CD14-positive monocyte (primary cell): ENCODE results near the gene SRP9. TPM values are rescaled to one million over a fixed set of nuclear protein-coding genes. Genes with fewer than 3 reads are reported as not detected.
A peak's percentile ranks its signal among the peaks of the same experiment; 100 is the strongest.

Source experiments
- DNase-seq, 3 donors: peaks; one replicate each; pipeline ENCODE4 v3.0.0-alpha.2; 2011 to 2022
- H2AFZ ChIP-seq: 2 replicates; pipeline ENCODE4 v1.6.0; 2012; ENCODE audit warnings: mild to moderate bottlenecking, low read depth, low read length, inconsistent platforms; ENCODE audit not compliant: insufficient read depth, poor library complexity, severe bottlenecking
- H3K27ac ChIP-seq, 2 donors: 1 replicate in 1 of 2; 2 replicates in 1 of 2; pipeline ENCODE4 v1.5.1; 2012 to 2013; ENCODE audit warnings: low read length in 2 of 2, control low read depth in 1 of 2, inconsistent platforms in 1 of 2, low read depth in 1 of 2, mild to moderate bottlenecking in 1 of 2
- H3K27me3 ChIP-seq, 2 donors: one replicate each; pipeline versions ENCODE4 v1.6.0 to v1.6.1; 2011 to 2013; ENCODE audit warnings: low read length in 2 of 2; ENCODE audit not compliant: control insufficient read depth in 2 of 2, insufficient read depth in 2 of 2
- H3K36me3 ChIP-seq, 2 donors: replicated peaks in 1 of 2; 1 replicate in 1 of 2; 2 replicates in 1 of 2; pipeline versions ENCODE4 v1.5.1 to v1.6.1; 2012 to 2013; ENCODE audit warnings: low read length in 2 of 2, control low read depth in 1 of 2, inconsistent platforms in 1 of 2, mild to moderate bottlenecking in 1 of 2; ENCODE audit not compliant: insufficient read depth in 2 of 2, control insufficient read depth in 1 of 2
- H3K4me1 ChIP-seq, 2 donors: 1 replicate in 1 of 2; 2 replicates in 1 of 2; pipeline versions ENCODE4 v1.5.1 to v1.6.1; 2012 to 2013; ENCODE audit warnings: low read length in 2 of 2, control low read depth in 1 of 2, inconsistent platforms in 1 of 2, mild to moderate bottlenecking in 1 of 2, moderate library complexity in 1 of 2; ENCODE audit not compliant: insufficient read depth in 2 of 2, control insufficient read depth in 1 of 2
- H3K4me2 ChIP-seq: replicated peaks from 2 replicates; pipeline ENCODE3; 2012; ENCODE audit warnings: low read length, moderate library complexity, mild to moderate bottlenecking; ENCODE audit not compliant: poor library complexity, severe bottlenecking; ENCODE audit errors: extremely low read depth
- H3K4me3 ChIP-seq, 3 experiments: fragments of 200-600 bp in 1 of 3; sonication (generic) in 1 of 3; replicated peaks in 1 of 3; 1 replicate in 2 of 3; 2 replicates in 1 of 3; pipeline ENCODE4 v1.5.1; 2011 to 2013; ENCODE audit warnings: low read length in 3 of 3, mild to moderate bottlenecking in 3 of 3, control low read depth in 2 of 3, low read depth in 2 of 3, inconsistent platforms in 1 of 3, moderate library complexity in 1 of 3
- H3K79me2 ChIP-seq: 2 replicates; pipeline ENCODE4 v1.6.0; 2012; ENCODE audit warnings: mild to moderate bottlenecking, control low read depth, inconsistent platforms, low read length, moderate library complexity; ENCODE audit not compliant: insufficient read depth
- H3K9ac ChIP-seq: 2 replicates; pipeline ENCODE4 v1.6.0; 2017; ENCODE audit warnings: low read length, mild to moderate bottlenecking; ENCODE audit not compliant: insufficient read depth, poor library complexity, severe bottlenecking
- H3K9me3 ChIP-seq, 2 donors: replicated peaks in 1 of 2; 1 replicate in 1 of 2; 2 replicates in 1 of 2; pipeline versions ENCODE4 v1.5.1 to v1.6.1; 2012 to 2013; ENCODE audit warnings: low read length in 2 of 2, control low read depth in 1 of 2; ENCODE audit not compliant: control insufficient read depth in 1 of 2, insufficient read depth in 1 of 2
- H4K20me1 ChIP-seq: 2 replicates; pipeline ENCODE4 v1.6.0; 2012; ENCODE audit warnings: mild to moderate bottlenecking, low read length, control low read depth, moderate library complexity; ENCODE audit not compliant: insufficient read depth
- H3K27ac Mint-ChIP-seq, 7 donors: one replicate each; pipeline ENCODE4 v1.8.0; 2020; ENCODE audit warnings: mild to moderate bottlenecking in 7 of 7, mixed read lengths in 7 of 7, moderate library complexity in 6 of 7, inconsistent platforms in 2 of 7
- H3K27me3 Mint-ChIP-seq, 3 donors: one replicate each; pipeline ENCODE4 v1.8.0; 2021 to 2022; ENCODE audit warnings: low read depth in 3 of 3, mild to moderate bottlenecking in 3 of 3, mixed read lengths in 3 of 3, moderate library complexity in 3 of 3, inconsistent platforms in 1 of 3
- H3K36me3 Mint-ChIP-seq, 2 donors: one replicate each; pipeline ENCODE4 v1.8.0; 2020; ENCODE audit warnings: mixed read lengths in 2 of 2, inconsistent platforms in 1 of 2, mild to moderate bottlenecking in 1 of 2
- H3K4me1 Mint-ChIP-seq: one replicate; pipeline ENCODE4 v1.8.0; 2020; ENCODE audit warnings: mild to moderate bottlenecking, mixed read lengths
- H3K4me3 Mint-ChIP-seq, 2 donors: one replicate each; pipeline ENCODE4 v1.8.0; 2020; ENCODE audit warnings: mild to moderate bottlenecking in 2 of 2, mixed read lengths in 2 of 2, moderate library complexity in 1 of 2
- H3K9me3 Mint-ChIP-seq, 7 donors: one replicate each; pipeline ENCODE4 v1.8.0; 2020 to 2022; ENCODE audit warnings: mixed read lengths in 7 of 7, mild to moderate bottlenecking in 6 of 7, moderate library complexity in 6 of 7, inconsistent platforms in 2 of 7
- CTCF ChIP-seq: fragments of 200-600 bp; IDR thresholded peaks from one replicate; pipeline ENCODE4 v1.8.0; 2022; ENCODE audit warnings: antibody characterized with exemption, mild to moderate bottlenecking
- WGBS: methylation state at CpG from one replicate; pipeline ENCODE4 v1.1.5; 2013; ENCODE audit warnings: missing lambda C conversion rate; ENCODE audit not compliant: insufficient coverage; 5-methylcytosine and 5-hydroxymethylcytosine counted together
- intact Hi-C, 2 donors: fragments of 100-400 bp; cut with micrococcal nuclease; formaldehyde crosslinking; loops; one replicate each; pipeline versions ENCODE4 v1.15.0 to v1.15.1; 2023
- polyA plus RNA-seq, 3 donors: library from polyadenylated mRNA; depleted of rRNA in 1 of 3; unstranded in 2 of 3; stranded (reverse) in 1 of 3; fragments of 300-500 nt in 2 of 3; fragments of >200 nt in 1 of 3; fragmentation: Illumina TruSeq in 2 of 3; gene quantifications; 1 replicate in 2 of 3; 2 replicates in 1 of 3; pipeline ENCODE4 v1.2.3, GENCODE V29; 2012 to 2021

SRP9 gene
- polyA plus RNA-seq, 3 donors: 89.5 to 329 (median 281) TPM

DNA sequence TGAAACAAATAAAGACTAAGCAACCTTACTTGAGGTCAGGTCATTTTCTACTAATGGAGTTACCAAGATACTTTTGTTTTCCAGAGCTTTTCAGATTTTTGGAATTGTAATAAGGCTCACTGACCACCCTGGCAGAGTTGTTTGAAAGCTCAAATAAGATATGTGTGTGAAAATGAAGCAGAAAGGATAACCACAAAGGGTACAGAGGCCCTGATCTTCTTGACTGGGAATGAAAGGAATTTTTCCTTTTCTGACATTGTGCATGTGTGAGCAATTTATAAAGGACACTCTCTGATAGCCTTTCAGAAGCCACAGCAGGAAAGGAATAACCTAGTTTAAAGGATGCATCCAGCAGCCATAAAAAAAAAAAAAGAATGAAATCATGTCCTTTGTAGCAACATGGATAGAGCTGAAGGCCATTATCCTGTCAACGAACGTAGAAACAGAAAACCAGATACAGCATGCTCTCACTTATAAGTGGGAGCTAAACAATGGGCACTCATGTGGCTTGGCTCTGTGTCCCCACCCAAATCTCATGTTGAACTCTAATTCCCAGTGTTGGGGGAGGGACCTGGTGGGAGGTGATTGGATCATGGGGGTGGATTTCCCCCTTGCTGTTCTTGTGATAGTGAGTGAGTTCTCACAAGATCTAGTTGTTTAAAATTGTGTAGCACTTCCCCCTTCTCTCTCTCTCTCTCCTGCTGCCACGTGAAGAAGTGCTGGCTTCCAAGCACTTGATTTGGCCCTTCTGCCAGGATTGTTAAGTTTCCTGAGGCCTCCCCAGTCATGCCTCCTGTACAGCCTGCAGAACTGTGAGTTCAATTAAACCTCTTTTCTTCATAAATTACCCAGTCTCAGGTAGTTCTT is 3.1 kb upstream of the SRP9 start:
- H3K27me3 ChIP-seq: no peaks in the 10 kb centered on the region
- H3K9me3 ChIP-seq: no peaks in the 10 kb centered on the region
- no peak overlapping the region for H3K4me2 ChIP-seq
- Mint-ChIP-seq H3K36me3 (no peaks in the 10 kb centered on the region), H3K27ac (no peak overlapping the region), H3K27me3 (peaks cover 0 to 2% (median 1%) of the 10 kb centered on the region in 3 donors), H3K4me1 (peaks cover 4% of the 10 kb centered on the region), H3K4me3 (no peak overlapping the region), H3K9me3 (peaks cover 0 to 3% (median 0%) of the 10 kb centered on the region in 7 donors)
- peaks cover 26 to 27% of the 10 kb centered on the region in 2 donors for H3K4me1 ChIP-seq
- intact Hi-C loops: loop anchor here (5.0 to 10.0 kb wide), 4 partner anchors 138 to 297 kb away; no protein-coding TSS in a partner anchor
- H3K27ac ChIP-seq: no peak overlapping the region
- peaks cover 22% of the 10 kb centered on the region for H3K79me2 ChIP-seq
- H3K9ac ChIP-seq: no peak overlapping the region
- no peak overlapping the region for H3K4me3 ChIP-seq
- H3K36me3 ChIP-seq: no peaks in the 10 kb centered on the region
- no peak overlapping the region for H2AFZ ChIP-seq
- H4K20me1 ChIP-seq: peaks cover 5% of the 10 kb centered on the region
- no CpG with 5 or more reads among the region's 3 CpGs for WGBS
- no peak for DNase-seq
- TF ChIP-seq CTCF: no peak

GRCh38 chr1:225776294-225776693 is 1.3 kb upstream of the SRP9 start:
- no peak for TF ChIP-seq CTCF
- Histone ChIP-seq H3K4me1 (peaks cover 44% of the 10 kb centered on the region in 2 donors), H3K4me3 (no peak overlapping the region), H3K36me3 (no peaks in the 10 kb centered on the region), H3K9ac (no peak overlapping the region), H3K27ac (no peak overlapping the region), H3K9me3 (no peaks in the 10 kb centered on the region), H3K4me2 (no peak overlapping the region), H2AFZ (peak overlapping the region; percentile 88), H4K20me1 (peaks cover 22% of the 10 kb centered on the region), H3K79me2 (peaks cover 40% of the 10 kb centered on the region), H3K27me3 (no peaks in the 10 kb centered on the region)
- H3K4me1 Mint-ChIP-seq: peaks cover 19% of the 10 kb centered on the region
- no CpG with 5 or more reads among the region's 4 CpGs for WGBS
- no peak overlapping the region for H3K4me3 Mint-ChIP-seq
- H3K27me3 Mint-ChIP-seq: peaks cover 0 to 2% (median 1%) of the 10 kb centered on the region in 3 donors
- no peaks in the 10 kb centered on the region for H3K36me3 Mint-ChIP-seq
- intact Hi-C loops: loop anchor here (5.0 to 10.0 kb wide), 2 partner anchors 199 to 201 kb away; no protein-coding TSS in a partner anchor
- no peak for DNase-seq
- H3K27ac Mint-ChIP-seq: no peak overlapping the region
- peaks cover 0 to 3% (median 0%) of the 10 kb centered on the region in 7 donors for H3K9me3 Mint-ChIP-seq
